HepG2 (cell line): ENCODE data around the gene MEGF10. TPM values are rescaled to one million over a fixed set of nuclear protein-coding genes. Genes with fewer than 3 reads are reported as not detected.

ENCODE experiments used
- ATAC-seq: fragments of 200-7000 bp; cut with Tn5 transposase; 3 replicates; pipeline ENCODE4 v1.9.1; 2020; ENCODE audit warnings: mild to moderate bottlenecking, moderate library complexity
- BruUV-seq: library from RNA; stranded (reverse); fragments of 400-500 nt; replicated peaks from 2 replicates; lab custom pipeline; 2021; lab: Mats Ljungman, UMichigan
- CTCF ChIA-PET: fragments of 300-600 bp; formaldehyde crosslinking; extraction: SDS; loops from one replicate; lab custom pipeline; 2021; ENCODE audit warnings: low total read pairs, inconsistent platforms, low intra/inter-chr PET ratio; lab: Yijun Ruan, JAX
- POLR2A ChIA-PET: fragments of 350-600 bp; sonication (Branson Sonifier 250); formaldehyde crosslinking; loops from one replicate; lab custom pipeline; 2020; ENCODE audit warnings: antibody characterized with exemption, inconsistent platforms; lab: Yijun Ruan, JAX
- DNase-seq: peaks from one replicate; pipeline ENCODE4 v3.0.0-alpha.2; 2015; ENCODE audit warnings: low spot score
- FAIRE-seq: peaks from 3 replicates; lab custom pipeline; 2011; peaks lifted over from hg19 to GRCh38; lab: Jason Lieb, UNC
- H2AFZ ChIP-seq: one replicate; pipeline ENCODE4 v1.6.1; 2011; ENCODE audit warnings: low read length, inconsistent platforms
- H3K27ac ChIP-seq: fragments of 300-600 bp; 3 replicates; pipeline ENCODE4 v1.8.0; 2011; ENCODE audit warnings: mixed run types, mild to moderate bottlenecking, mixed read lengths, low read length, inconsistent platforms; ENCODE audit not compliant: insufficient read depth; ENCODE audit errors: extremely low read length
- H3K27me3 ChIP-seq, 2 experiments: fragments of 200-600 bp in 1 of 2; 2 replicates in 1 of 2; 3 replicates in 1 of 2; pipeline versions ENCODE4 v1.6.0 to v1.8.0; 2011; ENCODE audit warnings: low read length in 2 of 2, mild to moderate bottlenecking in 2 of 2, moderate library complexity in 2 of 2, inconsistent platforms in 1 of 2; ENCODE audit not compliant: insufficient read depth in 2 of 2, control insufficient read depth in 1 of 2
- H3K36me3 ChIP-seq, 2 experiments: fragments of 200-600 bp in 1 of 2; replicated peaks in 1 of 2; 2 replicates in 1 of 2; 3 replicates in 1 of 2; pipeline versions ENCODE4 v1.5.1 to v1.8.0; 2011; ENCODE audit warnings: low read length in 2 of 2, inconsistent platforms in 1 of 2; ENCODE audit not compliant: insufficient read depth in 2 of 2, control insufficient read depth in 1 of 2
- H3K4me1 ChIP-seq: 2 replicates; pipeline ENCODE4 v1.5.1; 2012; ENCODE audit warnings: low read length, inconsistent platforms; ENCODE audit not compliant: insufficient read depth
- H3K4me2 ChIP-seq: 2 replicates; pipeline ENCODE4 v1.6.0; 2011; ENCODE audit warnings: low read depth, low read length, inconsistent platforms
- H3K4me3 ChIP-seq, 3 experiments: fragments of 200-600 bp in 1 of 3; sonication (generic), shearing (Covaris generic) in 1 of 3; replicated peaks in 1 of 3; 2 replicates each; pipeline ENCODE4 v1.5.1; 2011 to 2016; ENCODE audit warnings: low read length in 3 of 3, inconsistent platforms in 2 of 3, low read depth in 2 of 3, mild to moderate bottlenecking in 2 of 3, control low read depth in 1 of 3, mixed read lengths in 1 of 3; ENCODE audit not compliant: insufficient read depth in 1 of 3
- H3K79me2 ChIP-seq: one replicate; pipeline ENCODE4 v1.6.1; 2011; ENCODE audit warnings: low read length, inconsistent platforms; ENCODE audit not compliant: insufficient read depth
- H3K9ac ChIP-seq: 2 replicates; pipeline ENCODE4 v1.6.0; 2011; ENCODE audit warnings: mild to moderate bottlenecking, low read depth, low read length, inconsistent platforms; ENCODE audit not compliant: insufficient read depth
- H3K9me3 ChIP-seq: 2 replicates; pipeline ENCODE4 v1.5.1; 2012; ENCODE audit warnings: mild to moderate bottlenecking, low read length
- H4K20me1 ChIP-seq: 2 replicates; pipeline ENCODE4 v1.6.0; 2011; ENCODE audit warnings: inconsistent platforms, mild to moderate bottlenecking, low read length, moderate library complexity; ENCODE audit not compliant: insufficient read depth
- HIVEP1 ChIP-seq: sonication (generic); formaldehyde crosslinking; IDR thresholded peaks from 2 replicates; pipeline ENCODE4 v1.4.0; 2020; ENCODE audit warnings: mild to moderate bottlenecking, missing genetic modification reagents
- KLF6 ChIP-seq: IDR thresholded peaks from 2 replicates; pipeline ENCODE4 v1.8.0; 2016; ENCODE audit warnings: missing biosample characterization, missing genetic modification reagents
- RBFOX2 ChIP-seq: fragments of 200-400 bp; formaldehyde crosslinking; IDR thresholded peaks from 2 replicates; pipeline ENCODE4 v1.6.1; 2017; ENCODE audit warnings: low read depth, mild to moderate bottlenecking, low read length
- SATB2 ChIP-seq: sonication (generic); formaldehyde crosslinking; IDR thresholded peaks from 2 replicates; pipeline ENCODE4 v1.5.0; 2020; ENCODE audit warnings: missing genetic modification reagents
- ZMAT3 ChIP-seq: sonication (generic); formaldehyde crosslinking; conservative IDR thresholded peaks from 2 replicates; pipeline ENCODE4 v1.7.0; 2021; ENCODE audit warnings: missing genetic modification reagents
- ZNF326 ChIP-seq: sonication (generic); formaldehyde crosslinking; IDR thresholded peaks from 2 replicates; pipeline ENCODE4 v1.4.0; 2020; ENCODE audit warnings: missing genetic modification reagents, borderline replicate concordance
- ZNF703 ChIP-seq: sonication (generic); formaldehyde crosslinking; IDR thresholded peaks from 2 replicates; pipeline ENCODE4 v1.5.1; 2020; ENCODE audit warnings: missing genetic modification reagents, mild to moderate bottlenecking, moderate library complexity, borderline replicate concordance
- ZNF768 ChIP-seq: sonication (generic); formaldehyde crosslinking; IDR thresholded peaks from 2 replicates; pipeline ENCODE4 v1.4.0; 2020; ENCODE audit warnings: missing genetic modification reagents
- ZNF83 ChIP-seq: sonication (generic); formaldehyde crosslinking; IDR thresholded peaks from 2 replicates; pipeline ENCODE4 v1.4.0; 2020; ENCODE audit warnings: missing genetic modification reagents, mild to moderate bottlenecking, borderline replicate concordance
- ZNF891 ChIP-seq: sonication (generic); formaldehyde crosslinking; IDR thresholded peaks from 2 replicates; pipeline ENCODE4 v1.5.0; 2020; ENCODE audit warnings: mild to moderate bottlenecking, missing genetic modification reagents
- WGBS: methylation state at CpG from one replicate; pipeline ENCODE4 v1.1.6; 2017; ENCODE audit warnings: low lambda C conversion rate; 5-methylcytosine and 5-hydroxymethylcytosine counted together
- in situ Hi-C: cut with HindIII; loops from 2 replicates; pipeline ENCODE4 v1.10.0; 2017; ENCODE audit warnings: low pct_unique_long_range_greater_than_20kb; ENCODE audit not compliant: extremely low pct_ligation_motif_present
- intact Hi-C: fragments of 100-400 bp; cut with micrococcal nuclease; formaldehyde crosslinking; loops from one replicate; pipeline ENCODE4 v1.10.0; 2022; ENCODE audit not compliant: unreplicated experiment
- polyA plus RNA-seq, 8 experiments: library from polyadenylated mRNA; depleted of rRNA in 3 of 8; stranded (reverse) in 7 of 8; unstranded in 1 of 8; fragments of >200 nt; fragmentation: Illumina TruSeq in 4 of 8; extraction: Trizol in 4 of 8; gene quantifications; 2 replicates each; pipeline versions ENCODE4 v1.2.1 to v1.2.3, GENCODE V29; 2011 to 2016; ENCODE audit warnings: low read depth in 4 of 8, missing spikeins in 1 of 8, mixed read lengths in 1 of 8; ENCODE audit not compliant: insufficient read depth in 1 of 8
- total RNA-seq, 5 experiments: library from RNA; depleted of rRNA; stranded (reverse); fragments of >200 nt; fragmentation: Illumina TruSeq; extraction: Trizol; gene quantifications; 2 replicates each; pipeline ENCODE4 v1.2.3, GENCODE V29; 2016; ENCODE audit warnings: low read depth in 1 of 5
- TF ChIP-seq, protein P1 (sequence below): sonication (generic); formaldehyde crosslinking; IDR thresholded peaks from 2 replicates; pipeline ENCODE4 v1.5.0; 2020; ENCODE audit warnings: mild to moderate bottlenecking, missing genetic modification reagents
- TF ChIP-seq, protein P2 (sequence below), 2 experiments: sonication (generic) in 1 of 2; formaldehyde crosslinking in 1 of 2; IDR thresholded peaks; 2 replicates each; pipeline versions ENCODE4 v1.5.1 to v1.6.1; 2011 to 2020; ENCODE audit warnings: borderline replicate concordance in 1 of 2, low read depth in 1 of 2, low read length in 1 of 2, mild to moderate bottlenecking in 1 of 2, missing genetic modification reagents in 1 of 2, moderate library complexity in 1 of 2
- TF ChIP-seq, protein P3 (sequence below): sonication (generic); formaldehyde crosslinking; IDR thresholded peaks from 2 replicates; pipeline ENCODE4 v1.4.0; 2020; ENCODE audit warnings: missing genetic modification reagents

The MEGF10 gene
- total and polyA plus RNA-seq, 2 of the 13 experiments (the other 11 are each of a cell fraction or from before 2014, with no cell fraction given) = not detected

DNA sequence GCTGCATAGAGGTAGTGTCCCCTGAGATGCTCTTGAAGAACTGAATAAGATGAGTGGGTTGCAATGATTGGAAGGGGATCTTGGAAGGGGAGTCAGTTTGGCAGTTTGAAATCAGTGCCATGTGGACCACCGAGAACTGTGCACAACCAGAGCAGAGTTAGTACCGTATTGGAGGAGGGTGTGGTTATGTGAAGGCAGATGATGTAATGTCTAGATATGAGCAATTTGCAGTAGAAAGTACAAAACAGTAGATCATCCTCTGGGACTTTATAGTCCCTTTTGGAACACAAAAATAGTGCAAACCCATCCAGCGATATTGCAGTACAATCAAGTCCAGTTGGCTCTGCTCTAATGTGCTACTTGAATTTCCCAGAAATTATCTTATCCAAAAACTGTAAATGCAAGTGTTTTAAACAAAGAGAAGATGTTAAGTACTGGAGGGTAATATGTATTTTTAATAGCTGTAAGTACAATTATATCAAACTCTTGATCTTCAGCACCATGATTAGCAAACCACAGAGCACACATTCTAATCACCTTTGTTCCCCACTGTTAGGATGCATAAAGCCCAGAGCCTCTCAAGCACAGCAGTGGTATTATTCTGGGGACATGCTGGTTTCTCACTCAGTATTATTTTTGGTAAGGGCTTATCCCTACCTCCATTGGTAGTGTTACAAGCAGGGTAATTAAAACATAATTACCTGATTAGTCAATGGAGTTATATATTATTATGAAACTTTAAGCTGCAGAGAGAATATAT, 41.5 kb downstream of the MEGF10 start (continued):
- no peak for TF ChIP-seq ZNF326
- no peak for TF ChIP-seq KLF6 (CRISPR knock-in tag)

DNA sequence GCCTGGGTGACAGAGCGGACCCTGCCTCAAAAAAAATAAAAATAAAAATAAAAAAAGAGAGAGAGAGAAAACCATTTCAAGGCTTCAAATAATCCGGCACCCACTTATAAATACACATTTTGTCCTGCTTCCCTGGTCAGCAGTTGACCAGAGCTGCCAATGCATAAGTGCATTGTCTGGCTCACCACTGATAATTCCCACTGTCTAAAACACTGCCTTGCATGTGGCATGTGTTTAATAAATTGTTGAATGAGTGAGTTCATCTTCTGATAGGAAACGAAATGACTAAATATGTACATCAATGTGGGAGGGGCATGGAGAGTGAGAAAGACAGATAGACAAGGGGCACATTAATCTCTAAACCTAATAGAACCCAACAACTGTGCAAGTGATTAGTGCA, 42.9 kb downstream of the MEGF10 start:
- no peaks in the 10 kb centered on the region for H3K79me2 ChIP-seq
- BruUV-seq = no TSS peak
- no peak for TF ChIP-seq ZNF891 (CRISPR knock-in tag)
- TF ChIP-seq ZNF83 (CRISPR knock-in tag) = no peak
- TF ChIP-seq, protein P1, sequence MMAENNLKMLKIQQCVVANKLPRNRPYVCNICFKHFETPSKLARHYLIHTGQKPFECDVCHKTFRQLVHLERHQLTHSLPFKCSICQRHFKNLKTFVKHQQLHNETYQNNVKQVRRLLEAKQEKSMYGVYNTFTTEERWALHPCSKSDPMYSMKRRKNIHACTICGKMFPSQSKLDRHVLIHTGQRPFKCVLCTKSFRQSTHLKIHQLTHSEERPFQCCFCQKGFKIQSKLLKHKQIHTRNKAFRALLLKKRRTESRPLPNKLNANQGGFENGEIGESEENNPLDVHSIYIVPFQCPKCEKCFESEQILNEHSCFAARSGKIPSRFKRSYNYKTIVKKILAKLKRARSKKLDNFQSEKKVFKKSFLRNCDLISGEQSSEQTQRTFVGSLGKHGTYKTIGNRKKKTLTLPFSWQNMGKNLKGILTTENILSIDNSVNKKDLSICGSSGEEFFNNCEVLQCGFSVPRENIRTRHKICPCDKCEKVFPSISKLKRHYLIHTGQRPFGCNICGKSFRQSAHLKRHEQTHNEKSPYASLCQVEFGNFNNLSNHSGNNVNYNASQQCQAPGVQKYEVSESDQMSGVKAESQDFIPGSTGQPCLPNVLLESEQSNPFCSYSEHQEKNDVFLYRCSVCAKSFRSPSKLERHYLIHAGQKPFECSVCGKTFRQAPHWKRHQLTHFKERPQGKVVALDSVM (CRISPR knock-in tag) = no peak
- TF ChIP-seq, protein P2, sequence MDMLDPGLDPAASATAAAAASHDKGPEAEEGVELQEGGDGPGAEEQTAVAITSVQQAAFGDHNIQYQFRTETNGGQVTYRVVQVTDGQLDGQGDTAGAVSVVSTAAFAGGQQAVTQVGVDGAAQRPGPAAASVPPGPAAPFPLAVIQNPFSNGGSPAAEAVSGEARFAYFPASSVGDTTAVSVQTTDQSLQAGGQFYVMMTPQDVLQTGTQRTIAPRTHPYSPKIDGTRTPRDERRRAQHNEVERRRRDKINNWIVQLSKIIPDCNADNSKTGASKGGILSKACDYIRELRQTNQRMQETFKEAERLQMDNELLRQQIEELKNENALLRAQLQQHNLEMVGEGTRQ (IDR thresholded peaks at IDR 0.05; ENCODE audit: low read depth, low read length) = no peak
- TF ChIP-seq, protein P2 (CRISPR knock-in tag; IDR thresholded peaks at IDR 0.05; ENCODE audit: borderline replicate concordance) = no peak
- no peak for TF ChIP-seq RBFOX2
- no peak for TF ChIP-seq ZMAT3 (CRISPR knock-in tag)
- TF ChIP-seq ZNF703 = no peak
- TF ChIP-seq ZNF768 = no peak
- TF ChIP-seq, protein P3, sequence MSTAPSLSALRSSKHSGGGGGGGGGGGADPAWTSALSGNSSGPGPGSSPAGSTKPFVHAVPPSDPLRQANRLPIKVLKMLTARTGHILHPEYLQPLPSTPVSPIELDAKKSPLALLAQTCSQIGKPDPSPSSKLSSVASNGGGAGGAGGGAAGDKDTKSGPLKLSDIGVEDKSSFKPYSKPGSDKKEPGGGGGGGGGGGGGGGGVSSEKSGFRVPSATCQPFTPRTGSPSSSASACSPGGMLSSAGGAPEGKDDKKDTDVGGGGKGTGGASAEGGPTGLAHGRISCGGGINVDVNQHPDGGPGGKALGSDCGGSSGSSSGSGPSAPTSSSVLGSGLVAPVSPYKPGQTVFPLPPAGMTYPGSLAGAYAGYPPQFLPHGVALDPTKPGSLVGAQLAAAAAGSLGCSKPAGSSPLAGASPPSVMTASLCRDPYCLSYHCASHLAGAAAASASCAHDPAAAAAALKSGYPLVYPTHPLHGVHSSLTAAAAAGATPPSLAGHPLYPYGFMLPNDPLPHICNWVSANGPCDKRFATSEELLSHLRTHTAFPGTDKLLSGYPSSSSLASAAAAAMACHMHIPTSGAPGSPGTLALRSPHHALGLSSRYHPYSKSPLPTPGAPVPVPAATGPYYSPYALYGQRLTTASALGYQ (CRISPR knock-in tag) = no peak
- no peak for TF ChIP-seq SATB2
- TF ChIP-seq HIVEP1 (CRISPR knock-in tag) = no peak

More for the DNA sequence above, 42.9 kb downstream of the MEGF10 start:
- Histone ChIP-seq H4K20me1 (no peaks in the 10 kb centered on the region), H3K4me2 (no peak overlapping the region), H3K27ac (no peak overlapping the region), H3K4me1 (no peaks in the 10 kb centered on the region), H3K9me3 (no peaks in the 10 kb centered on the region), H3K9ac (no peak overlapping the region), H3K4me3 (no peak overlapping the region), H3K27me3 (no peaks in the 10 kb centered on the region), H2AFZ (no peak overlapping the region), H3K36me3 (no peaks in the 10 kb centered on the region)
- FAIRE-seq (no peak), DNase-seq (no peak), ATAC-seq (no peak)
- intact Hi-C loops (no loop called here), in situ Hi-C loops (no loop called here)
- 4% methylated on average over 3 of the region's 3 CpGs for WGBS
- POLR2A ChIA-PET = no interaction called here
- CTCF ChIA-PET = no interaction called here
